Spleen (tissue), 7 donors: ENCODE results near the gene RBM4B.

Source experiments
- POLR2A ChIP-seq, 3 donors: fragments of 450-650 bp; IDR thresholded peaks; one replicate each; pipeline ENCODE4 v1.5.1; 2017; ENCODE audit warnings: antibody characterized with exemption in 3 of 3, mild to moderate bottlenecking in 1 of 3
- POLR2AphosphoS5 ChIP-seq, 3 donors: sonication (generic); formaldehyde crosslinking; IDR thresholded peaks; one replicate each; pipeline ENCODE4 v1.5.1; 2017; ENCODE audit warnings: antibody characterized with exemption in 3 of 3
- TF ChIP-seq, protein P1 (sequence below), 11 experiments: fragments of 200-600 bp in 7 of 11; fragments of 450-650 bp in 4 of 11; sonication (generic) in 4 of 11; IDR thresholded peaks in 8 of 11; conservative IDR thresholded peaks in 3 of 11; 1 replicate in 7 of 11; 2 replicates in 4 of 11; pipeline versions ENCODE4 v1.4.0 to v1.8.0; 2016 to 2021; ENCODE audit warnings: antibody characterized with exemption in 11 of 11, inconsistent platforms in 4 of 11, mild to moderate bottlenecking in 1 of 11
- donor health status: DM: no; HTN: no; CAD: no; lungs with moderate emphysema.
- donor health status: DM: no; HTN: no; CAD: no.
- donor health status: DM: no; HTN: no; CAD: no.

DNA sequence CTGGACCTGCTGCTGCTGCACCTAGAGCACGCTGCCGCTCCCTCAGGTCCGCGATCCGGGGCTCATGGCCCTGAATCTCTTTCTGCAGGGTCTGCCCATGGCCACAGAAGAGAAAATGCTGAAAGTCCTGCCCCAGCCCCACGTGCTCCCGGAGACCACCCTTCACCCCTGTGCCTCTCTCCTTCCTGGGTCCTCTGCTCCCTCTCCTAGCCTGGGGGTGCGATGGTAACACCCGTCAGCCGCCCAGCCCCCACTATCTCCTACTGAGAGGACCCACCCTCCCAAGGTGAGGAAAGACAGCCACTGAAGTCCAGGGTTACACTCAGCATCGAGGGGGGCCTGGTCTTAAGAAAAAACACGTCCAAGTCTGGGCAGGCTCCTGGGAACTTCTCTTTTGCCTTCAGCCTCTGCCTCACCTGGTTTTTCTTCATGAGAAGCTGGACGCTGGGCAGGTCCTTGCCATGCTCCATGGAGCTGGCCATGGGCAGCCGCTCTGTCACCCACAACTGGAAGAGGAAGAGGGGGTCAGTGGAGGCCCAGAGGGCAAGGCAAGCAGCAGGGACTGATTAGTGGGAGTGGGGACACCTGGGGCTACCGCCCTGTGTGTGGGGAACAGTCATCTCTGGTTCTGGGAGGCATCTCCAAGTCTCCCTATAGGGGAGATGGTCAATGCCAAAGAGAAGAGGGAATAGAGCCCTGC, 15.8 kb upstream of the RBM4B start:
- TF ChIP-seq, protein P1, sequence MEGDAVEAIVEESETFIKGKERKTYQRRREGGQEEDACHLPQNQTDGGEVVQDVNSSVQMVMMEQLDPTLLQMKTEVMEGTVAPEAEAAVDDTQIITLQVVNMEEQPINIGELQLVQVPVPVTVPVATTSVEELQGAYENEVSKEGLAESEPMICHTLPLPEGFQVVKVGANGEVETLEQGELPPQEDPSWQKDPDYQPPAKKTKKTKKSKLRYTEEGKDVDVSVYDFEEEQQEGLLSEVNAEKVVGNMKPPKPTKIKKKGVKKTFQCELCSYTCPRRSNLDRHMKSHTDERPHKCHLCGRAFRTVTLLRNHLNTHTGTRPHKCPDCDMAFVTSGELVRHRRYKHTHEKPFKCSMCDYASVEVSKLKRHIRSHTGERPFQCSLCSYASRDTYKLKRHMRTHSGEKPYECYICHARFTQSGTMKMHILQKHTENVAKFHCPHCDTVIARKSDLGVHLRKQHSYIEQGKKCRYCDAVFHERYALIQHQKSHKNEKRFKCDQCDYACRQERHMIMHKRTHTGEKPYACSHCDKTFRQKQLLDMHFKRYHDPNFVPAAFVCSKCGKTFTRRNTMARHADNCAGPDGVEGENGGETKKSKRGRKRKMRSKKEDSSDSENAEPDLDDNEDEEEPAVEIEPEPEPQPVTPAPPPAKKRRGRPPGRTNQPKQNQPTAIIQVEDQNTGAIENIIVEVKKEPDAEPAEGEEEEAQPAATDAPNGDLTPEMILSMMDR (IDR thresholded peaks at IDR 0.05 in 8 of 11, conservative IDR thresholded peaks at IDR 0.05 in 3 of 11): no peak
- TF ChIP-seq POLR2A (IDR thresholded peaks at IDR 0.05): no peak
- TF ChIP-seq POLR2AphosphoS5 (IDR thresholded peaks at IDR 0.05): no peak
